Right atrium auricular region (tissue), 2 donors: ENCODE data around the gene UBE2R2. TPM values are rescaled to one million over a fixed set of nuclear protein-coding genes. Genes with fewer than 3 reads are reported as not detected.

Experiments
- DNase-seq: peaks from one replicate; pipeline ENCODE4 v3.0.0-alpha.2; 2019; ENCODE audit warnings: low spot score
- H3K27ac ChIP-seq, 2 donors: fragments of 200-600 bp; sonication (generic); 1 replicate in 1 of 2; 2 replicates in 1 of 2; pipeline ENCODE4 v1.5.1; 2016 to 2019
- H3K27me3 ChIP-seq, 2 donors: fragments of 200-600 bp; sonication (generic); one replicate each; pipeline versions ENCODE4 v1.5.1 to v1.6.0; 2017 to 2019
- H3K36me3 ChIP-seq: fragments of 200-600 bp; sonication (generic); one replicate; pipeline ENCODE4 v1.5.1; 2016
- H3K4me1 ChIP-seq, 2 donors: fragments of 200-600 bp; sonication (generic); one replicate each; pipeline versions ENCODE4 v1.5.1 to v1.6.0; 2017 to 2019
- H3K4me3 ChIP-seq, 2 donors: fragments of 200-600 bp; sonication (generic); 1 replicate in 1 of 2; 2 replicates in 1 of 2; pipeline ENCODE4 v1.5.1; 2017 to 2019; ENCODE audit warnings: mild to moderate bottlenecking in 1 of 2, moderate library complexity in 1 of 2
- H3K9me3 ChIP-seq, 2 donors: fragments of 200-600 bp; sonication (generic); one replicate each; pipeline ENCODE4 v1.5.1; 2019
- total RNA-seq, 2 donors: library from RNA; depleted of rRNA; stranded (reverse); fragments of >200 nt; gene quantifications; one replicate each; pipeline ENCODE4 v1.1.0, GENCODE V29; 2016
- TF ChIP-seq, protein P1 (sequence below), 2 donors: fragments of 200-600 bp; sonication (generic); IDR thresholded peaks; one replicate each; pipeline ENCODE4 v1.5.1; 2019; ENCODE audit warnings: antibody characterized with exemption in 2 of 2

UBE2R2 gene
- total RNA-seq, 2 donors from 2014 or later: 26.6 to 29.0 TPM

DNA sequence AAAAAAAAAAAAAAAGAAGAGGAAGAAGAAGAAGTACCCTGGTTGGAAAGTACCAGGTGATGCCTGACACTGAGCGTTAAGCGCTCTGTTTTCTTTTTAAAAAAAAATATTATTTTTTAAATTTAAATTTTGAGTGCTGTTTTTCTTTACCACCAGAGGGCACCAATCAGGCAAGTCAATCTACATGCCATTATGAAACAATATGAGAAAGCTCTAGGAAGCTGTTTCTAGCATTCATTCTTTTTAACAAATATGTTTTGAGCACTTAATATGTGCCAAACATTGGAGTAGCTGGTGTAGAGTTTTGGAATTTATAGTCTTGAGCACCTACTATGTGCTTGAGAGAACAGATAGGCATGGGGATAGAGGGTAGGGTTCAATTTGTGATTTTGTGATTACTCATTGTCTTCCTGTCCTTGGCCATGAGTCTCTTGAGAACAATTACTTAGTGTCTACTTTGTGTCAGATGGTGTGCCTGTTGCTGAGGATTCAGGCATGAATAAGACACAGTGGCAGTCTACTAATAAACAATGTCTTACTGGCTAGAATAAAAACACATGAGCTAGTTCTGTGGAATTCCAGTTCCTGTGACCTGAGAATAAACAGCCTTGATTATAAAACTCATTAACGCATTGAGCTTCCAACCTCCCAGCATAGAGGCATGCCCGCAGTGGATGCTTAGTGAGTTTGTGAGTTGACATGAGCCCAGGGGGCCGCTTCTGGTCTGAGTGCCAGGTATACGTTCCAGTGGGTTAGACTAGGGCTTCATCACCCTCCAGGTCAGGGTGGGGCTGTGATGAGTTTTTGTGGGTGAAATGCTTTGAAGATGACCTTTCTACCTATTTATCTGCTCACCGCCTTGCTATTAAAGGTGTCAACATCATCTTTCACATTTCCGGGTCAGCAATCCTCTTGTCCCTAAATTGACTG is 3.0 kb upstream of the UBE2R2 start:
- Histone ChIP-seq H3K4me3 (no peak overlapping the region), H3K27me3 (no peaks in the 10 kb centered on the region), H3K4me1 (peaks cover 0 to 32% of the 10 kb centered on the region in 2 donors), H3K9me3 (no peaks in the 10 kb centered on the region), H3K36me3 (no peaks in the 10 kb centered on the region), H3K27ac (peak overlapping the region; percentile 31 to 48)
- DNase-seq: no peak
- TF ChIP-seq, protein P1, sequence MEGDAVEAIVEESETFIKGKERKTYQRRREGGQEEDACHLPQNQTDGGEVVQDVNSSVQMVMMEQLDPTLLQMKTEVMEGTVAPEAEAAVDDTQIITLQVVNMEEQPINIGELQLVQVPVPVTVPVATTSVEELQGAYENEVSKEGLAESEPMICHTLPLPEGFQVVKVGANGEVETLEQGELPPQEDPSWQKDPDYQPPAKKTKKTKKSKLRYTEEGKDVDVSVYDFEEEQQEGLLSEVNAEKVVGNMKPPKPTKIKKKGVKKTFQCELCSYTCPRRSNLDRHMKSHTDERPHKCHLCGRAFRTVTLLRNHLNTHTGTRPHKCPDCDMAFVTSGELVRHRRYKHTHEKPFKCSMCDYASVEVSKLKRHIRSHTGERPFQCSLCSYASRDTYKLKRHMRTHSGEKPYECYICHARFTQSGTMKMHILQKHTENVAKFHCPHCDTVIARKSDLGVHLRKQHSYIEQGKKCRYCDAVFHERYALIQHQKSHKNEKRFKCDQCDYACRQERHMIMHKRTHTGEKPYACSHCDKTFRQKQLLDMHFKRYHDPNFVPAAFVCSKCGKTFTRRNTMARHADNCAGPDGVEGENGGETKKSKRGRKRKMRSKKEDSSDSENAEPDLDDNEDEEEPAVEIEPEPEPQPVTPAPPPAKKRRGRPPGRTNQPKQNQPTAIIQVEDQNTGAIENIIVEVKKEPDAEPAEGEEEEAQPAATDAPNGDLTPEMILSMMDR (IDR thresholded peaks at IDR 0.05): peak; percentile 70 to 83

DNA sequence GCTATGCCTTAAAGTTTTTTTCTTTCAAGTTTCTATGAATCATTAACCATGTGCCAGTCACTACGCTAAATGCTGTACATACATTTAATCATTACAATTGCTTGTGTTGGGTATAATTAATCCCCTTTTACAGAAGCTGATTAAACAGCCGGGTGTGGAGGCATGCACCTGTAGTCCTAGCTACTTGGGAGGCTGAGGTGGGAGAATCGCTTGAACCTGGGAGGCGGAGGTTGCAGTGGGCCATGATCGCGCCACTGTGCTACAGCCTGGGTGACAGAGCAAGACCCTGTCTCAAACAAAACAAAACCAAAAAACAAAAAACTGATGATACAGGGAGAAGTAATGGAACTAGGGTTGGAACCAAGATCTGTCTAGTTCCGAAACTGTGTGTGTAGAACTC is 1.2 kb upstream of the UBE2R2 start:
- H3K27me3 ChIP-seq: no peaks in the 10 kb centered on the region
- TF ChIP-seq, protein P1 (IDR thresholded peaks at IDR 0.05): no peak
- DNase-seq: no peak
- no peak overlapping the region for H3K4me3 ChIP-seq
- peaks cover 0 to 50% of the 10 kb centered on the region in 2 donors for H3K4me1 ChIP-seq
- H3K9me3 ChIP-seq: no peaks in the 10 kb centered on the region
- peak overlapping the region; percentile 98 to 99 for H3K27ac ChIP-seq
- no peaks in the 10 kb centered on the region for H3K36me3 ChIP-seq

DNA sequence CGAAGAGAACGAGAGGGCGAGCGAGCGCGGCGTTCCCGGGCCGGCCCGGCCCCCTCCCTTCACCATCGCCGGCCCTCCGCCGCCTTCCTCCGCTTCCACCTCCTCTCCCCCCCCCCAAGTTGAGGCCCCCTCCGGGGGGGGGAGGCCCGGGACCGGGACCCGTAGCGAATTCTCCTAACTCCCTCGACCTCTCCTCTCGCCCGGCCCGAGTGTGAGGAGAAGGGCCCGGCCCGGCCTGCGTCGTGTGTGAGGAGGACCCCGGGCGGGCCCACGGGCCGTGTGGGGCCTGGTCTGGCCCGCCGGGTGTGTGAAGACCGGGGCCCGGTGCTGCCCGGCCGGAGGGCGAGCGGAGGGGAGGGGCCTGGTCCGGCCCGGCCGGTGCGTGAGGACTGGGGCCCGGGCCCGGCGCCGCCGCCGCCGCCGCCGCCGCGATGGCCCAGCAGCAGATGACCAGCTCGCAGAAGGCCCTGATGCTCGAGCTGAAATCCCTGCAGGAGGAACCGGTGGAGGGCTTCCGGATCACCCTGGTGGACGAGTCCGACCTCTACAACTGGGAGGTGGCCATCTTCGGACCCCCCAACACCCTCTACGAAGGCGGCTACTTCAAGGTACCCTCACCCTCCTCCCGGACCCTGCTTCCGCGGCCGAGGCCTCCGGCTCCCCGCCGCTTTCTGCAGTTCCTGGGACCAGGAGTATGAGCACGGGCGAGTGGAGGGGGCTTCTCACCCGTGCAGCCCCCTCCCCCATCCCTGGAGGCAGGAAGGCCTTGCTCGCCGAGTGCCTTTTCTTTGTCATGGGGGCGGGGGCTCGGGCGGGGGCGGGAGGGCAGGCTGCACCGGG is 587 bp downstream of the UBE2R2 start:
- H3K36me3 ChIP-seq: no peaks in the 10 kb centered on the region
- peaks cover 0 to 58% of the 10 kb centered on the region in 2 donors for H3K4me1 ChIP-seq
- H3K27me3 ChIP-seq: no peaks in the 10 kb centered on the region
- DNase-seq: no peak
- H3K4me3 ChIP-seq: peak overlapping the region; percentile 83 to 94
- no peaks in the 10 kb centered on the region for H3K9me3 ChIP-seq
- H3K27ac ChIP-seq: peak overlapping the region; percentile 98 to 99
- TF ChIP-seq, protein P1 (IDR thresholded peaks at IDR 0.05): no peak

DNA sequence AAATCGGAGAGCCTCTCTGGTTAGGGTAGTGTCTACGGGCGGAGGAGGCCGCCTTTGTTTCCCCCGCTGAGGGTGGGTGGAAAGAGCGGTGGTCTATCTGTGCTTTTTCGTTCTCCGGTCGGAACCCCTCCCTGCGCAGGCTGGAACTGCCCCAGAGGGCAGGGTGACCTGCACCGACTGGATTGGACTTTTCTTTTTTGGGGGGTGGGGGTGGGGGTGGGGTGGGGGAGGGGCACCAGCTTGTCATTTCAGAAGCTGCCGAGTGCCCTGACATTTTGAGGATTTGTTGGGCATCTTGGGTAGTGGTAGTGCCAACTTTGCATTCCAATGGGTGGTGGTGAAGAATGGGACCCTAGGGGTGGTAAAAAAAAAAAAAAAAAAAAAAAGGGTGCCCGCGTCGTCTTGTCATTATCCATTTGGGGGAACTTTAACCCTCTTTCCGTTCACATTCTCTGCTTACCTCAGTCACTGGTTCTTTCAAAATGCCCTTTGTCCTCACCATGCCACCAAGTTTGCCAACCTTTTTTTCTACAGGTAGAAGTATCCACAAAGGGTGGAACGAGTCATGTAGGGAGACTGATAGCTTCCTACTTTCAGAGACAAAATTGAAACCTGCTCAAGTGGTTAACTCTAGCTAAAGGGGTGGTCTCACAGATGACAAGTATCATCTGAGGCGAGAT is 1.3 kb downstream of the UBE2R2 start:
- H3K27ac ChIP-seq: peak overlapping the region; percentile 98 to 99
- H3K4me1 ChIP-seq: peaks cover 0 to 59% of the 10 kb centered on the region in 2 donors
- H3K4me3 ChIP-seq: peak overlapping the region; percentile 83 to 94
- H3K36me3 ChIP-seq: no peaks in the 10 kb centered on the region
- TF ChIP-seq, protein P1 (IDR thresholded peaks at IDR 0.05): no peak
- no peaks in the 10 kb centered on the region for H3K27me3 ChIP-seq
- DNase-seq: no peak
- H3K9me3 ChIP-seq: no peaks in the 10 kb centered on the region

DNA sequence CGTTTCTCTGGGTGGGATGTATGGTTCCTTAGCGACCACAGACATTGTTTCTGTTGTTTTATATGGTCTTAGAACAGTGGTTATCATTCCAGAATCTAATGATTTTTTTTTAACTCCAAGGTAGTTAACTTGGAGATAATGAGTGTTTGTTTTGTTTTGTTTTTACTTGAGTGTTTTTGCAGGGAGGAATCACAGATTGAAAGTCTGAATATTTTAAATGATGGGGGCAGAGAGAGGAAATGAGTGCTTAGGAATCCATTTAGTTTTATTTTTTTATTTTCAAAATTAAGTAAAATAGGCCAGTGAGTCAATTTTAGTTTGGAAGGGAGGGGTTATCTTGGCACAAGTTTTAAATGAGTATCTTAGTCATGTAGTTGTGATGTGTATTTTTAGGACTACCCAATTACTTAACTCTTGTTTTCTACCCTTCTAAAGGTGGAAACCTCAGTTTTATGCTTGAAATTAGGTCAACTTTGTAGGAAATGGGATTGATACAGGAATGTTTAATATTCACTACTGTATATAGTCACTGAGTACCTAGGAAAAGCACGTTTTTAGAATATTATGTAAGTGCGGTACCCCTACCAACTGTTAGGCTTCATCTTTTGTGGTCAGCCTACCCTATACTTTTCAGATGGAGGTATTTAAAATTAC is 2.0 kb downstream of the UBE2R2 start:
- H3K36me3 ChIP-seq: no peaks in the 10 kb centered on the region
- TF ChIP-seq, protein P1 (IDR thresholded peaks at IDR 0.05): no peak
- no peaks in the 10 kb centered on the region for H3K27me3 ChIP-seq
- H3K9me3 ChIP-seq: no peaks in the 10 kb centered on the region
- peak overlapping the region; percentile 98 to 99 for H3K27ac ChIP-seq
- peaks cover 0 to 63% of the 10 kb centered on the region in 2 donors for H3K4me1 ChIP-seq
- H3K4me3 ChIP-seq: peak overlapping the region; percentile 83 to 94
- DNase-seq: no peak
